ENCODE measurements around the gene MMP14. TPM values are rescaled to one million over a fixed set of nuclear protein-coding genes. Genes with fewer than 3 reads are reported as not detected.
"Not testable (repeated sequence)": the region's sequence is repeated elsewhere in the genome, so short reads cannot be mapped to it uniquely, and the experiment has no call there.

MMP14 gene
- 7.8 and 10.5 TPM in 2 replicates for total RNA-seq (2022)
- percentile 32 among the genes with signal in this experiment for Bru-seq, nascent RNA
- BruChase-seq, experiment 1, labeled RNA remaining after a 6-hour chase: percentile 52 among the genes with signal in this experiment
- percentile 39 among the genes with signal in this experiment for BruChase-seq, experiment 2, labeled RNA remaining after a 2-hour chase
- long read RNA-seq, partial matches to known transcripts: 0 of 2 reads
- long read RNA-seq, other reads (novel, unspliced or antisense): 2 of 2 reads

DNA sequence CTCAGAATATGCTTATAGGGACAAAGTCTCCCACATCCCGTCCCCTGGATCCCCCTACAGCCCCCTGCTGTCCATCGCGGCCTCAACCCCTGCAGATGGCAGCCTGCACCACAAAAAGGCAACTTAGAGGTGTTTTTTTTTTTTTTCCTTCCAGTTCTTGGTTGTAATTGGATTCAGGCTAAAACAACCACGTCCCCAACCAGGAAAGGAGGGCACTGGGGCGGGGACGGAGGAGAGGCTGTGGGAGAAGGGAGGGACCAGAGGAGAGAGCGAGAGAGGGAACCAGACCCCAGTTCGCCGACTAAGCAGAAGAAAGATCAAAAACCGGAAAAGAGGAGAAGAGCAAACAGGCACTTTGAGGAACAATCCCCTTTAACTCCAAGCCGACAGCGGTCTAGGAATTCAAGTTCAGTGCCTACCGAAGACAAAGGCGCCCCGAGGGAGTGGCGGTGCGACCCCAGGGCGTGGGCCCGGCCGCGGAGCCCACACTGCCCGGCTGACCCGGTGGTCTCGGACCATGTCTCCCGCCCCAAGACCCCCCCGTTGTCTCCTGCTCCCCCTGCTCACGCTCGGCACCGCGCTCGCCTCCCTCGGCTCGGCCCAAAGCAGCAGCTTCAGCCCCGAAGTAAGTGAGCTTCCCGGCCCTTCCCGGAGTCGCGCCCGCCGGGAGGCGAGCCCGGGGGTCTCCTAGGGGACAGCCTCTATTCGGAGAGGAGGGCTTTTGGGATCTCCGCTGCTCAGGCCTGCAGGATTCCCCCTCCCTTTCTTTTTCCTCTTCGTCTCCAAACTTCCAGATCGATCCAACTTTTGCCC, at the start of gene MMP14:
Gene MMP14, plus strand, starts transcription at position 285 of the 813 bp plus-strand sequence. Its CDS starts 233 bp downstream, at position 518.
- Mint-ChIP-seq H3K4me1 (ENCODE audit: low read depth, unreplicated experiment) (peaks cover 23% of the 10 kb centered on the region), H3K4me3 (ENCODE audit: low read depth, unreplicated experiment) (peak within 1 kb of the TSS; percentile 91), H3K9me3 (ENCODE audit: low read depth, unreplicated experiment) (no peaks in the 10 kb centered on the region), H3K27ac (ENCODE audit: unreplicated experiment) (peak within 1 kb of the TSS; percentile 68), H3K36me3 (ENCODE audit: insufficient read depth, unreplicated experiment) (peaks cover 27% of the 10 kb centered on the region), H3K27me3 (ENCODE audit: unreplicated experiment) (peaks cover 26% of the 10 kb centered on the region)
- DNase-seq: no peak
- CTCF ChIA-PET: interaction anchor here (1.0 to 1.7 kb wide), 5 partner anchors 12 to 70 kb away, joined by 3 to 6 read pairs (median 5); partner anchors contain the start of gene OXA1L
- intact Hi-C loops (cut with micrococcal nuclease; ENCODE audit: unreplicated experiment): no loop called here
- BruUV-seq (replicated peaks): no TSS peak
- TF ChIP-seq, protein P1, sequence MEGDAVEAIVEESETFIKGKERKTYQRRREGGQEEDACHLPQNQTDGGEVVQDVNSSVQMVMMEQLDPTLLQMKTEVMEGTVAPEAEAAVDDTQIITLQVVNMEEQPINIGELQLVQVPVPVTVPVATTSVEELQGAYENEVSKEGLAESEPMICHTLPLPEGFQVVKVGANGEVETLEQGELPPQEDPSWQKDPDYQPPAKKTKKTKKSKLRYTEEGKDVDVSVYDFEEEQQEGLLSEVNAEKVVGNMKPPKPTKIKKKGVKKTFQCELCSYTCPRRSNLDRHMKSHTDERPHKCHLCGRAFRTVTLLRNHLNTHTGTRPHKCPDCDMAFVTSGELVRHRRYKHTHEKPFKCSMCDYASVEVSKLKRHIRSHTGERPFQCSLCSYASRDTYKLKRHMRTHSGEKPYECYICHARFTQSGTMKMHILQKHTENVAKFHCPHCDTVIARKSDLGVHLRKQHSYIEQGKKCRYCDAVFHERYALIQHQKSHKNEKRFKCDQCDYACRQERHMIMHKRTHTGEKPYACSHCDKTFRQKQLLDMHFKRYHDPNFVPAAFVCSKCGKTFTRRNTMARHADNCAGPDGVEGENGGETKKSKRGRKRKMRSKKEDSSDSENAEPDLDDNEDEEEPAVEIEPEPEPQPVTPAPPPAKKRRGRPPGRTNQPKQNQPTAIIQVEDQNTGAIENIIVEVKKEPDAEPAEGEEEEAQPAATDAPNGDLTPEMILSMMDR (IDR thresholded peaks at IDR 0.05; ENCODE audit: unreplicated experiment): no peak

DNA sequence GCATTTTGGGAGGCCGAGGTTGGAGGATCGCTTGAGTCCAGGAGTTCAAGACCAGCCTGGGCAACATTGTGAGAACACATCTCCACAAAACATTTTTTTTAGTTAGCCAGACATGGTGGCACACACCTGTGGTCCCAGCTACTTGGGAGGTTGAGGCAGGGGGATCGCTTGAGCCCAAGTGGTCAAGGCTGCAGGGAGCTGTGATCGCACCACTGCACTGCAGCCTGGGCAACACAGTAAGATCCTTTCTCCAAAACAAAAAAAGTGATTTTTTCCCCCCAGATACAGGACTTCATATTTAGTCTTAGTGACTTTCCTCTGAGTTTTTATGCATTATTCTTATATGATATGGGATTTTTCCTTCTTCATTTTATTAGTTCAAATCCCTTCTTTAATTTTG, 49.7 kb upstream of the MMP14 start:
- BruUV-seq (replicated peaks): no TSS peak
- Mint-ChIP-seq H3K4me3 (ENCODE audit: low read depth, unreplicated experiment) (no peak overlapping the region), H3K4me1 (ENCODE audit: low read depth, unreplicated experiment) (peaks cover 16% of the 10 kb centered on the region), H3K36me3 (ENCODE audit: insufficient read depth, unreplicated experiment) (no peaks in the 10 kb centered on the region), H3K27me3 (ENCODE audit: unreplicated experiment) (no peaks in the 10 kb centered on the region), H3K27ac (ENCODE audit: unreplicated experiment) (no peak overlapping the region), H3K9me3 (ENCODE audit: low read depth, unreplicated experiment) (no peaks in the 10 kb centered on the region)
- TF ChIP-seq, protein P1 (IDR thresholded peaks at IDR 0.05; ENCODE audit: unreplicated experiment): no peak
- intact Hi-C loops (cut with micrococcal nuclease; ENCODE audit: unreplicated experiment): no loop called here
- no peak for DNase-seq
- CTCF ChIA-PET: interaction anchor here (0.6 kb wide), 1 partner anchor 64 kb away, joined by 5 read pairs; no protein-coding TSS in a partner anchor

DNA sequence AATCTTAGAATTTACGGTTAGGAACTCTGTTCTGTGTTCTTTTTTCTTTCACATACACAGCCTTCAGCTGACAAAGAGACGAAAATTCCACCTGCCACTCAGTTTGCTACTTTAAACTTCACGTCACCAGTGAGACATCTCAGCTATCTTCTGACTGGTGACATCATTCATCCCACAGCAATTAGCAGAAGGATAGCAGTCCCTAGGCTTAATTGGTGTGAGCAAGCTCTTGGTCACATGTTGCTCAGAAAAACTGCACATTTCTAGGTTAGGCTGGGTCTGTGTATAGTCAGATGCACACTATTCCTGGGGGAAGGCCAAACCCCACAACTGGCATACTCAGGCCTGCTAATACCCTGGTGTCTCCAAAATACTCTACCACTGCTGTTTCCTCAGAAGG, 45.1 kb upstream of the MMP14 start:
- no peaks in the 10 kb centered on the region for H3K9me3 Mint-ChIP-seq (ENCODE audit: low read depth, unreplicated experiment)
- peaks cover 12% of the 10 kb centered on the region for H3K4me1 Mint-ChIP-seq (ENCODE audit: low read depth, unreplicated experiment)
- intact Hi-C loops (cut with micrococcal nuclease; ENCODE audit: unreplicated experiment): no loop called here
- no peaks in the 10 kb centered on the region for H3K27me3 Mint-ChIP-seq (ENCODE audit: unreplicated experiment)
- no peak overlapping the region for H3K4me3 Mint-ChIP-seq (ENCODE audit: low read depth, unreplicated experiment)
- no peak overlapping the region for H3K27ac Mint-ChIP-seq (ENCODE audit: unreplicated experiment)
- TF ChIP-seq, protein P1 (IDR thresholded peaks at IDR 0.05; ENCODE audit: unreplicated experiment): no peak
- BruUV-seq (replicated peaks): no TSS peak
- H3K36me3 Mint-ChIP-seq (ENCODE audit: insufficient read depth, unreplicated experiment): no peaks in the 10 kb centered on the region
- DNase-seq: no peak
- CTCF ChIA-PET: interaction anchor here (0.6 to 1.0 kb wide), 2 partner anchors 31 to 48 kb away, joined by 3 to 9 read pairs; no protein-coding TSS in a partner anchor

DNA sequence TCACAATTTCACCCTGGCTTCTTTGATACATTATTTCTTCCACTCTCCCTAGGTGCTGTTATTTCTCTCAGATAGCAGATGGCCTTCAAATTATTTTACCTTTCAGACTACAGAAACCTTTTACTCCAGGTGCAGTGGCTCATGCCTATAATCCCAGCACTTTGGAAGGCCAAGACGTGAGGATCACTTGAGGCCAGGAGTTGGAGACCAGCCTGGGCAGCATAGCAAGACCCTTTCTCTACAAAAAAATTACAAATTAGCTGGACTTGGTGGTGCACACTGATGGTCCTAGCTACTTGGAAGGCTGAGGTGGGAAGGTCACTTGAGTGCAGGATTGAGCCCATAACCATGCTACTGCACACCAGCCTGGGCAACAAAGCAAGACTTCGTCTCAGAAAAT, 44.2 kb upstream of the MMP14 start:
- intact Hi-C loops (cut with micrococcal nuclease; ENCODE audit: unreplicated experiment): no loop called here
- H3K4me3 Mint-ChIP-seq (ENCODE audit: low read depth, unreplicated experiment): no peak overlapping the region
- no peak overlapping the region for H3K27ac Mint-ChIP-seq (ENCODE audit: unreplicated experiment)
- CTCF ChIA-PET: no interaction called here
- no peak for DNase-seq
- no peaks in the 10 kb centered on the region for H3K36me3 Mint-ChIP-seq (ENCODE audit: insufficient read depth, unreplicated experiment)
- no TSS peak for BruUV-seq (replicated peaks)
- TF ChIP-seq, protein P1 (IDR thresholded peaks at IDR 0.05; ENCODE audit: unreplicated experiment): no peak
- peaks cover 12% of the 10 kb centered on the region for H3K4me1 Mint-ChIP-seq (ENCODE audit: low read depth, unreplicated experiment)
- no peaks in the 10 kb centered on the region for H3K27me3 Mint-ChIP-seq (ENCODE audit: unreplicated experiment)
- no peaks in the 10 kb centered on the region for H3K9me3 Mint-ChIP-seq (ENCODE audit: low read depth, unreplicated experiment)

DNA sequence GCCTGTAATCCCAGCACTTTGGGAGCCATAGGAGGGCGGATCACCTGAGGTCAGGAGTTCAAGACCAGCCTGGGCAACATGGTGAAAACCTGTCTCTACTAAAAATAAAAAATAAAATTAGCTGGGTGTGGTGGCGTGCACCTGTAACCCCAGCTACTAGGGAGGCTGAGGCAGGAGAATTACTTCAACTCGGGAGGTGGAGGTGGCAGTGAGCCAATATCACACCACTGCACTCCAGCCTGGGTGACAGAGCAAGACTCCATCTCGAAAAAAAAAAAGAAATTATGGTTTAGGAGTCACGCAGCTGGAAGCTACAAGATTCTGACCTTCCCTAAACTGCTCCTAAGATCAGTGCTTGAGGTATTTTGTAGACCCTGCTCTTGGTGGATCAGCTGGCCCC, 42.8 kb upstream of the MMP14 start:
- CTCF ChIA-PET; H3K9me3 Mint-ChIP-seq (ENCODE audit: low read depth, unreplicated experiment); H3K27ac Mint-ChIP-seq (ENCODE audit: unreplicated experiment); intact Hi-C loops (cut with micrococcal nuclease; ENCODE audit: unreplicated experiment); H3K4me3 Mint-ChIP-seq (ENCODE audit: low read depth, unreplicated experiment); DNase-seq; BruUV-seq (replicated peaks); H3K27me3 Mint-ChIP-seq (ENCODE audit: unreplicated experiment); H3K36me3 Mint-ChIP-seq (ENCODE audit: insufficient read depth, unreplicated experiment): not testable (repeated sequence)
- H3K4me1 Mint-ChIP-seq (ENCODE audit: low read depth, unreplicated experiment): peaks cover 12% of the 10 kb centered on the region
